DMS53 (cell line): ENCODE measurements around the gene MYO18B.
"Not testable (repeated sequence)": the region's sequence is repeated elsewhere in the genome, so short reads cannot be mapped to it uniquely, and the experiment has no call there.

Experiments
- DNase-seq: peaks from one replicate; lab custom pipeline; 2025; lab: John Stamatoyannopoulos, UW

Gene MYO18B

DNA sequence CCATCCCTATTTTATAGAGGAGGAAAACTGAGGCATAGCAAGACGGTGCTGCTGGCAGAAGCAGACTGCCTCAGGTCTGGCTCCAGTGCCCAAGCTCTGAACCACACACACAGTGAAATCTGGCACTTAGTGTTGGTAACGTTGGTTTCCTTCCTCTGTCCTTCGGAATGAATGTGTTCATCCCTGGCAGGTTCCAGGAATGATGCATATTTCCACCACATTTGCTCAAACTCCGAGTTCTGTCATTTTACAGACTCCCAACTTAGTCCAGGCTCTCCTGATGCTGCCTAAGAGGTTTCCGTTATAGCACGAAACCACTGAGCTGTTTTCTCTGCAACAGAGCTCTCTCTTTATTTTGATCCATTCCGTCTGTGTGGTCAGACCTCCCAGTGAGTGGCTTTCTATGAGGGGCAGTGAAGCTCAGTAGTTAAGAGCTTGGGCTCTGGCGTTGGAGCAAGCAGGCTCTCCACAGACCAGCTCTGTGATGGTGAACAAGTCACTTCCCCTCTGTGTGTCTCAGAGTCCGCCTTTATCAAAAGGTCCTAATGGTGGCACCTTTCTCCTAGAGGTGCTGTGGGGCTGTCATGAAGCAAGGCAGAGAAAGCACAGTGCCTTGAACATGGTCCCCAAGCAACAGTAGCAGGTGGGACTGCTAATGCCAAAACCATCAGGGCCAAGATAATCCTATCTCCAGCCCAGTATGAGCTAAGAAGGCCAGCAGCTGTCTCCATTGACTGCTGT lies 200.3 kb downstream of the MYO18B start:
- DNase-seq = no peak

DNA sequence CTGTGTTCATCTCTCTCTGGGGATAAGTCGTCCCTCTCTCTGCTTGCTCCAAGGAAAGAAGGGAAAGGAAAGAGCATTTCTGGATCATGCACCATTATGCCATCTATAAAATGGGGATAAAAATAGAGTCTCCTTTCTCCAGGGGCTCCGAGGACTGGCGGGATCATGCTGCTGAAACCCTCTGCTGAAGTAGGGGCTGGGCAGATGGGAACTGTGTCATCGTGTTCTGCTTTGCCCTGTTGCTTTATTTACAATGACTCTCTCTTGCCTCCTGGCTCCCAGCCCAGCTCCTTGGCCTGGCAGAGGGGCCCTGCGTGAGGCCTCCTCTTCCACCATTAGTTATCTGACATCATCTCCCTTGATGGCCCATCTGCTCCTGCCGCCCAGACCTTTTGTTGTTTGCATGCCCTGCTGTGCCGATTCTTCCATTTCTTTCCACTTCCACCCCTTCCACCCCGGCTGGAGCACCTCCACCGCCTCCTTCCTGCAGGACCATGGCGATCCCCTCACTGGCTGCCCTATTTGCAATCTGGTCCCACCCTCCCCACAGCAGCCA lies 200.9 kb downstream of the MYO18B start:
- DNase-seq = peak; percentile 1

DNA sequence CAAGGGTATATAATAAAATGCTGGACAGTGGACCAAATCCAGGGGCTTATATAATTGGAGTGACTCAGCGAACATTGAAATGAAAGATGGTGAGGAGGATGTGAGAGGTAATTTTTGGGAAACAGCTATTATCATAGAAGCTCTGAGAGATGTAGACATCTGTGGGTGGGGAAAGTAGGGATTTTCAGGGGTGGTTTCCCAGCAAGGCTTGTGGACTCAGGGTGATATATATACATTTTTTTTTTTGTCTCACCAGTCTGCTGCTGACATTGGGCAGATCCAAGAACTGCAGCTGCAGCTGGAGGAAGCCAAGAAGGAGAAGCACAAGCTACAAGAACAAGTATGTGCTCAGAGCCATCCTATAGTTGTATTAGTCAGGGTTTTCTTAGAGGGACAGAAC lies 208.1 kb downstream of the MYO18B start:
- DNase-seq = no peak

DNA sequence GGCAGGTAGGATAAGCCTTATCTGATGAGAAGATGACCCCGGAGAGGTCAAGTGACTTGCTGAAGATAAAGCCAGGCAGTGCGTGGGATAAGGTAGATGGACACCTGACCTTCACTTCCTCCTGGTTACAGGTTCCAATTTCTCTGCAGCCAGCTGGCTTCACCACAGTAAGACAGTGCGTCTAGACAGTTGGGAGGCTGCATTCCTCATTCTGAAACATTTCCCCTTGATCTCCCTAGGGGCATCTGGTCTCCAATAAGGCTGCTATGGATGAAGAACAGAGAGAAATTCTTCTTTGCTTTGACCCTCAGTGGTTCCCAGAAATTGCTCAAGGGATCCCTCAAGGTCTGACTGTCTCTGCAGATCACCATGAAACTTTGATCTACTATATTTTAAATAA lies 211.3 kb downstream of the MYO18B start:
- DNase-seq = no peak

DNA sequence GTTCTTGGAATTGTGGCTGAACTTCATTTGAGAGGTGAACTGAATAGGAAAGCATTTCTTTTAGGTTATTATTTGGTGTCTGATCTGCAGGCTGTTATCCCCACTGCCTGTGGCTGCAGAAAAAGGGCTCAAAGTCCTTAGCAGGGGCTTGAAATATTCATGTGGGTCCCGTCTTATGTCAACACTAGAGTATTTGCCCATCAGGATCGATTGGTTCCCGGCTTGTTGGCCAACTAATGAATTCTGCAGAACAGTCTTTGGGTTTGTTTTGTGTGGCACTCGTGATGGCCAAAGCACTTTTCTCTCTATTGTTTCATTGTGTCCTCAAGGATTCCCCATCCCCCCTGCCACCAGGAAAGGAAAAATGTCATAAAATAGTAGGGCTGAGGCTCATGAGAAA lies 211.9 kb downstream of the MYO18B start:
- no peak for DNase-seq

DNA sequence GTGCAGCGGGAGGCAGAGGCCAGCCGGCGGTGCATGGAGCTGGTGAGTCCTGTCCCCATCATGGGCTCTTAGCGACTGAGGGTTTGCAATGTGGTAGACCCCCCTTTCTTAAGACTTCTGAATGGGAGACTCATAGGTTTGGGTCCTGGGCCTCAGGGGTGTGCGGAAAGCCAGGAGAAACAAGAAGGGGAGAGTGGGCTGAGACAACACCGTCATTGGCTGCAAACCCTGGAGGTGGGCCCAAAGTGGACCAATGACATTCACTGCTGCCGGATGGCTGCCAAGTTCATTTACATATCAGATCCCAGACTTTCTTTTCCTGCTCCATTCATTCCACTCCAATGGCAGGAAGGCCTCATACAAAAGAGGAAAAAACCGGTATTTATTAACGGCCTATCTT lies 213.3 kb downstream of the MYO18B start:
- DNase-seq = no peak

DNA sequence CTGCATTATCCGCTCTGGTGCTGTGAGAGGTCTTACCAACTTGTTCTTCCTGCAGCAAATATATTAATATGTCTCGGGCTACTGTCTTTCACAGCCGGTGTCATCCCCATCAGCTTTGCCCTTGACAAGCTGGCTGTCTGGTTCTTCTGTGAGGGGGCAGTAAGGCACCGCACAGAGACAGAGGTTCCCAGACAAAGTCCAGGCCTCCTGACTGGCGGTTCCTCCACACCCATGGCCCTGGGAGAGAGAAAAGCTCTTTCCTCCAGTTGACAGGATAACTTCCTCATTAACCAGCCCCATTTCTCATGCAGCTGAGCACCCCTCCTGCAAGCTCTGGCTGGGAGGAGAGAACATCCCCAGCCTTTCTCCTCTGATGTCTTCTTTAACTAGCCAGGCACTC lies 214.8 kb downstream of the MYO18B start:
- no peak for DNase-seq

DNA sequence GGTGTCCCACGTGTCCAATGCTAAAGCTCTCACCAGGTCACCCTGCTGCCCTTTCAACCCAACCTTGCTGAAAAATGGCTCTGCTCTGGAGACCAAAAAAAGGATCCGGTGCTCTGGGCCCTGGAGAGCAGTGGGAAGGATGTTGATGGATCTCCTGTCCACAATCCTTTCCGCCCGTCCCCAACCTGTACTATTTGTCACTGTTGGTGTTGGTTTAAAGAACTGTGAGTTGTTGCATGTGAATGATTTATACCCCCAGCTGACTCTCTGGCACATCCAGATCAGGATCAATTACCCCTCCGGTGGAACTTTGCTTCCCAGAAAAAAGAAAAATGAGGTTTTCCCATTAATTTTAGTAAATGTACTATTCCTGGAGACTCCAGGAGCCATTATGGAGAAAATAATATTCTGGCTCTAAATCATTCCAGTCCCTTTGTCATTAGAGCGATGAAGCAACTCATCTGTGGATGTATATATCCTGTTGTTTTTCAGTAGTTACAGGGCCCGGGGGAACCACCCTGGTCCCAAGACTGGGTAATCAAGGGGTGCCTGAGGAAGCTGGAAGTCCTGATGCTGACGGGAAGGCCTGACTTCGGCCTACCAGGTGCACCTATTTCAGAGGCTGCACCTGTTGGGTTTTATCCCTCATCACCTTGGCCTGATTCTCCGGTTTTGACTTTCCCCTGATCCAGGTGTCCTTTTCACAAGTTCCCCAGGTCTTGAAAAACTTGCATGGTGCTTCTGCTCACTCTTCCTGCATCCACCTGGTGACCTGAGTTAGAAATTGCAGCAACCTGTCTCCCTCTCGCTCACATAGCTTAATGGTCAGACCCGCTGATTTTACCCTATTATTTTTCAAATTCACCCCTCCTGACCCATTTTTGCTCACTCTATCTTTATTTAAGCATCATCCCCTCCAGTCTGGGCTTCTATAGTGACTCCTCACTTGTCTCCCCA lies 218.1 kb downstream of the MYO18B start:
- no peak for DNase-seq

DNA sequence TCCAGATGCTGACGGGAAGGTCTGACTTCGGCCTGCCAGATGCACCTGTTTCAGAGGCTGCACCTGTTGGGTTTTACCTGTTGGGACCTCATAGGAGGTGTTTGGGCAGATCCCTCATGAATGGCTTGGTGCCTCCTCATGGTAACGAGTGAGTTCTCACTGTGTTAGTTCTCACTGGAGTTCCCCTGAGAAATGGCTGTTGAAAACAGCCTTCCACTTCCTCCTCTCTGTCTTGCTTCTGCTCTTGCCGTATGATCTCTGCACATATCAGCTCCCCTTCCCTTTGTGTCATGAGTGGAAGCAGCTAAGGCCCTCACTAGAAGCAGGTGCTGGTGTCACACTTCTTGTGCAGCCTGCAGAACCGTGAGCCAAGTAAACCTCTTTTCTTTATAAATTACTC lies 219.7 kb downstream of the MYO18B start:
- DNase-seq = no peak

DNA sequence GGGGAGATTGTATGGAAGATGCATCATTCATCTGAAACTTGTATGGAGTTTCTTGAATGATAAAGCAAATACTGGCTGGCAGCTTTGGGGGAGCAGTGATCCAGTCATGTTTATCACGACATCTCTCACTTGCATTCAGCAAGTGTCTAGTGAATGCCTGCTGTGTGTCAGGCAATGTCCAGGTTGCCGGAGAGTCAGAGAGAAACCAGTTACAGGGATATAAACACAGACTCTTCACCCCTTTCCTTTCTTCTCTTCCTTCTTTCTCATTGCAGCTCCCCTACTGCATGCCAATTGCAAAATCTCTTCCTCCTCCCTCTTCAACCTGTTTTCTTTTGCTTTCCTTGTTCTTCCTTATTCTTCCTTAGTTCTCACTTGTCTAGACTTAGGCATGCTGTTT lies 220.7 kb downstream of the MYO18B start:
- no peak for DNase-seq

DNA sequence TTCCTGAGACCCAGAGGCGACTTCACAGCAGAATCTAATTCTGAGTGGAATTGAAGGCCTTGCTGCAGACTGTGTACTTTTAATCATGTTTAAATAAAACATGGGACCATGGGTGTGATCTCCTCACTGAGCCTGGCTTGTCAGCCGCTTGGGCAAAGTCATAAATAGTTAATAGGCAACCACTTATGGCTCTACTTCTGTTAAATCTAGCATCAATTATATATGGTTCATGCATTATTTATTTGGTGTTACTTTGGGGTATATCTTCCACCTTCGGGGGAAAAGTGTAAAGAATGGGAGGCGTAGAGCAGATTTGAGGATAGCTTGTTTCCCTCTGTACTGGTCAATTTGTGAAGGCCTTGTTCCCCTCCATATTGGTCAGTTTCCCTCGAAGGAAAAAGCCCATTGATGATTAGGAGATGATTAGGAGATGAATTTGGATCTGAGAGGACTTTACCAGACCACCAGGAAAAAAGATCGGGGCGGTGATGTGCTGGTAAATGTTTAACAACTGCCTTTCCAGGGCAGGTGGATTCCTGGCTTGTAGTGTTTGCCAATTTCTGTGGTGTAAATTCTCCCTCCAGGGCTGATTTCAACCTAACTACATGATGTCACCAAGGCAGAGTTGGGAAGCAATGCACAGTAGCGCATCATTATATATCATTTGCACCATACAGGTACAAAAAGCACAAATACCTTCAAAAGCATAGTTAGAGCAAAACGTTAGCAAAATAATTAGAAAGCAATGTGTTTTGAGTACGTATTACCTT lies 223.2 kb downstream of the MYO18B start:
- no peak for DNase-seq

DNA sequence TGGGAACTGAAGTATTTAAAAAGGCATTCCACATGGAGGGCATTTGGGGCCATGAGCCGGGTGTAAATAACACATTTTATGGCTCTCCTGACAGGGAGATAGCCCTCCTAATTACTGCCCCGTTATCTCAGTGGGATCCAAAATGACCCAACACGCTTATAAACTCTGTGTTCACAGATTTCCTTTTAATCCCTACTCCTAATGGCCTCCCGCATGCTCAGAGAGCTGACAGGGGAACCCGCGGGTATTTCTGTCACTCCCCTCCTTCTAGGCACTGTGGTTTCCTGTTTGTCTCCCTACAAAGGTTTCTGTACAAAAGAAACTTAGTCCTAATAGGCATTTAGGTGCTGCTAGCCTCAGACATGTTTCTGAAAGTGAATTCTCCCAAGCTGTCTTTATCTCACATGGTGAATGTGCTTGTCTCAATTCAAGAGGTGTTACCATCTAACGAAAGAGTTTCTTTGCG lies 224.5 kb downstream of the MYO18B start:
- no peak for DNase-seq

DNA sequence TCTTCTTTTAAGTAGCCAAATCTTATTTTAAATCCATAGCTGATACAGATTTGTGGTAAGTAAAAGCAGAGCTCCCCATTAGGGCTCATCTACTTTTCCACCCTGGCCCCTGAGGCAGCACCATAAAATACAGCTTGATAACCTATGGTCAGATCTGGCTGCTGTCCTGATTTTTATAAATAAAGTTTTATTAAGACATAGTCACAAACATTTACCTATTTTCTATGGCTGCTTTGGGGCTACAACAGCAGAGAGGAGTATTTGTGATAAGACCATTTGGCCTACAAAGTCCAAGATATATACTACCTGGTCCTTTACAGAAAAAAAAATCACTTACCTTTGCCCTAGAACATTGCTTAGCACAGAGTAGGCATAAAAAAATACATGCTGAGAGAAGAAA lies 227.3 kb downstream of the MYO18B start:
- DNase-seq = no peak

DNA sequence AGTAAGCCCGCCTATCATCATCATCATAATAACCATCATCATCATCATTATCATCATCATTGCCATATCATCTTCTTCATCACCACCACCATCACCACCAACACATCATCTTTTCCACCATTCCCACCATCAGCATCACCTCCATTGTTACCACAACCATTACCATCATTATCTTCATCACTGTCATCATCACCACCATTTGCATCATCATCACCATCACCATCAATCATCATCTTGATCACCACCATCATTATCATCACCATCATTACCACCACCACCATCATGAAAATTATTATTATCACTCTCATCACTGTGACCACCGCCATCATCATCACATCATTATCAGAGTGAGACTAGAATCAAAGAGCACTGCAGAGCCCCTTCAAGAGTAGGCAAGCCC lies 227.9 kb downstream of the MYO18B start:
- no peak for DNase-seq

DNA sequence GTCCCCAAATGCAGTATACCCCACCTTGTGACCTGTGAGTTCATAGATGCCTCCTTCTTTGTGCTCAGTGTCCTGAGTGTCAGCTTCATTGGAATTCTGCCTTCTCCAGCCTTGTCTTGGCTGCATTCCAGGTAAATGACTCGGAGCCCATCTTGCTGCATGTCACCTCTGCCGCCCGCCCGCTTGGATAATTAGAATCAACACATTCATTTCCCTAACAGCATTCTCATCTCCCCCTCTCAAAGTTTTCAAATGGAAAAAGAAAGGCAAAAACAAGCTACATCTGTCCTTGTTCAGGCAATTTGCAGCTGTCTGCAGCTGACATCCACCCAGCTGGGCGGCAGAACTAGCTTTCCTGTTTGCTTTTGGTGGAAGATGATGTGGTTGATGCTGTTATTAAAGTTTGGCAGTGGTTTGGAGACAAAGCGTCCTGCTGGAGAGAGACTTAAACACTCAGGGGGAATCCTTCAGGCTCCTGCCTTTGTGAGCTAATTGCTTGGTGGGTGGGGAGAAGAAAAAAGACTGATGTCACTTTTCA lies 228.5 kb downstream of the MYO18B start:
- DNase-seq = no peak

DNA sequence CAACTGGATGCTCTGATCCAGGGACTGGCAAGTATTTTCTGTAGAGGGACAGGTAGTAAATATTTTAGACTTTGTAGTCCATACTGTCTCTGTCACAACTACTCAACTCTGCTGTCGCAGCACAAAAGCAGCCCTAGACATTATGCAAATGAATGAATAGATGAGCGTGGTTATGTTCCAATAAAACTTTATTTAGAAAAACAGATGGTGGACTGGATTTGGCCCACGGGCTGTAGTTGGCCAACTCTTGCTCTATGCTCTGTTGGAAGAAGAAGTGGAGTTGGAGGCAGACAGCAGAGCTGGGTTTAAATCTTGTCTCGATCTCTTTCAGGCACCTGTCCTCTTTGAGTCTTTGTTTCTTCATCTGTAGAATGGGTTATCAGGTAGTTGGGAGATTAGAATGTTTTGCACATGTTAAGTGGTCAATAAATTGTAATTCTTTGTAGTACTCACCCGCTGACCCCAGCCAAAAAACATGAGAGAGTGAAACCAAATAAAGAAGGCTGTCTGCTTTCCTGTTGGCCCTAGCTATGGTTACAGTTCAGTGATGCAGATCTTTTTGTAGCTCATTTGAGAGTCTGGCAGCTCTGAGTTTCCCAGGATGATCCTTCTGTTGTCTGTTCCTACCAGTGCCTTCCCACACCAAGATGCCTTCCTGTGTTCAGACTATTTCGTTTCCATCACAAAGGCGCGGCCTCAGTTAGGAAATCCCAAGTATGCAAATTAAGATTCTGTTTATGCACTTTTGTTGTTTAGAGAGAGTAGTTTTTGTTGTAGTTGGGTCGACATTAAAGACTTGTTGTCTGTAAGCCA lies 229.2 kb downstream of the MYO18B start:
- no peak for DNase-seq

DNA sequence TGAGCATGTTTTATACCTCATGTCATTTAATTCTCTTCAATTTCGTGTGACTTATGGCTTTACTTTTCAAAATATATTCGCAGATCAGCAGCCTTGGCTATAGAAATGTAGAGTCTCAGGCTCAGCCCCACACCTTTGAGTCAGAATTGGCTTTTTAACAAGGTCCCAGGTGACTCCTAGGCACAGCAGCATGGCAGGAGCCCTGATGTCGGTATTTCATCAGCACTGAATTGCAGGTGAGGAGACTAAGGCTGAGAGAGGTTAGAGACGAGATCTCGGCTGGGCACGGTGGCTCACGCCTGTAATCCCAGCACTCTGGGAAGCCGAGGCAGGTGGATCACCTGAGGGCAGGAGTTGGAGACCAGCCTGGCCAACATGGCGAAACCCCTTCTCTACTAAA lies 230.4 kb downstream of the MYO18B start:
- no peak for DNase-seq

DNA sequence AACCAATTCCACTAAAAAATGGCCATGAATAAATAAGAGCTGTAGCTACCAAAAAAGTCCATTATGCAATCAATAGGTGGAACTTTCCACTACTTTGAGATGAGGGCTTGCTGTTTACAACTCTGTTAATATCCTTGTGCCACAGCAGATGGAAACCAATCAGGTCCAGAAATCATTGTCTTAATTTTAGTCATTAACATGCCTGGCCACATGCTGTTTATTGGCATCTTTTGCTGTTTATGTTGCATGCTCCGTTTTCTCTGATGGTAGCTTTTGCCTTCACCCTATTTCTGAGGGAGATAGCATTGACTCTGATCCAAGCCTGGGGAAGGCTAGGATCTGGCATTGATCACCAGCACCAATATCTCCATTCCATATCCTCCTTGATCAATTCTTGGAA lies 234.4 kb downstream of the MYO18B start:
- no peak for DNase-seq

DNA sequence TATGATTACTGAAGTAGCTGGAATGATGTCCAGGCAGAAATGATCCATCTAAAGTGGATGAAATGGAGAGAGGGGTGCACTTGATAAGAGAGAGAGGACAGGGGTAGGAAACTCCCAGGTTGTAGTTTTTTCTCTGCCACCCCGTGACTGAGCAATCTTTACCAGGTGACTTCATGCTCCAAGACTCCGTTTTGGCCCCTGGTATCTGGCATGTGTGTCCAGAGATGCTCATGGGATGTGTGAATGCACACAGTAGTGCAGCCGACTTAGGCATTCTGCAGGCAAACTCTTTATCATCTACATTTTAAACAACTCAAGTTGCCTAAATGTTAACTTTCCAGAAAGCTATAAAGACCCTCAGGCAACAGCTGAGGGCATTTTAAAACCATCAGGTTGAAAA lies 238.0 kb downstream of the MYO18B start:
- no peak for DNase-seq

DNA sequence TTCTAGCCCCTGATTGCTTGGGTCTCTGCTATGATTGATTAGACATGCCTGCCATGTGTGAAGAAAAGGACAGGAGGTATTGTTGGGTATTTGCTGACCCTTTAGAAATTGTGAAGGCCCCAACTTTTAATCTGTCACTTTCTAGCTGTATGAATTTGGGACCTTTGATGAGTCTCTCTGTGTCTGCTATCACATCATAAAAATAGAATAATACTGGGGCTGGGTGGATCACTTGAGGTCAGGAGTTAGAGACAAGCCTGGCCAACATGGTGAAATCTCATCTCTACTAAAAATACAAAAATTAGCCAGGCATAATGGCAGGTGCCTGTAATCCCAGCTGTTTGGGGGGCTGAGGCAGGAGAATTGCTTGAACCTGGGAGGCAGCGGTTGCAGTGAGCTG lies 242.9 kb downstream of the MYO18B start:
- not testable (repeated sequence) for DNase-seq

DNA sequence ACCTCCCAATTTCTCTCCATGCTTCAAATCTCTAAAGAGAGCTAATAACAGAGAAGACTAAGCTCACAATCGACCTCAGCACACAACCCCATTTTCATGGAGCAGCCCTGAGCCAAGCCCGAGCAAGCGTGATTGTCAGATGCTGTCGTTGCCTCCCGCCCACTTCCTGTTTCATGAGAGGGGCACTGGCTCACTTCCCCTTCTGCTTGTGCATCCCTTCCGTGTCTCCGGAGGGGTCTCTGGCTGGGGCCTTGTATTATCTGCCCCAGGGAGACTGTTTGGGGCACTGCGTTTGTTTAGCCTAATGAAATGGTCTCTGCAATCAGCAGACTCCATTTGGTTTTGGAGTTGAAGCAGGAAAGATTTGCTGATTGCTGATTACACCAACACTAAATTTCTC lies 246.0 kb downstream of the MYO18B start:
- DNase-seq = no peak
